Aorta (tissue), 5 donors: ENCODE results near the gene ZNF784. TPM values are rescaled to one million over a fixed set of nuclear protein-coding genes. Genes with fewer than 3 reads are reported as not detected.
A peak's percentile ranks its signal among the peaks of the same experiment; 100 is the strongest.

Source experiments
- ATAC-seq: fragments of 200-7000 bp; cut with Tn5 transposase; one replicate; pipeline ENCODE4 v1.9.1; 2022; ENCODE audit warnings: moderate library complexity; ENCODE audit not compliant: low FRiP score
- DNase-seq, 2 donors: peaks; one replicate each; pipeline ENCODE4 v3.0.0-alpha.2; 2020
- H3K27ac ChIP-seq, 2 donors: one replicate each; pipeline ENCODE4 v1.5.1; 2013; ENCODE audit warnings: low read length in 2 of 2, mild to moderate bottlenecking in 2 of 2, moderate library complexity in 2 of 2, control low read depth in 1 of 2, inconsistent platforms in 1 of 2, low read depth in 1 of 2
- H3K27me3 ChIP-seq, 2 donors: one replicate each; pipeline ENCODE4 v1.6.1; 2013; ENCODE audit warnings: control low read depth in 1 of 2, low read length in 1 of 2, mild to moderate bottlenecking in 1 of 2, moderate library complexity in 1 of 2; ENCODE audit not compliant: insufficient read depth in 2 of 2, control insufficient read depth in 1 of 2
- H3K36me3 ChIP-seq, 2 donors: one replicate each; pipeline ENCODE4 v1.6.1; 2013; ENCODE audit warnings: control low read depth in 1 of 2, low read length in 1 of 2, mild to moderate bottlenecking in 1 of 2; ENCODE audit not compliant: insufficient read depth in 2 of 2, control insufficient read depth in 1 of 2
- H3K4me1 ChIP-seq, 2 donors: one replicate each; pipeline ENCODE4 v1.6.1; 2013; ENCODE audit warnings: low read length in 2 of 2, control low read depth in 1 of 2, mild to moderate bottlenecking in 1 of 2, moderate library complexity in 1 of 2; ENCODE audit not compliant: insufficient read depth in 2 of 2, control insufficient read depth in 1 of 2
- H3K4me3 ChIP-seq, 2 donors: one replicate each; pipeline ENCODE4 v1.5.1; 2013; ENCODE audit warnings: low read length in 2 of 2, control low read depth in 1 of 2, mild to moderate bottlenecking in 1 of 2
- H3K9me3 ChIP-seq: one replicate; pipeline ENCODE4 v1.6.1; 2013; ENCODE audit warnings: mild to moderate bottlenecking, low read length; ENCODE audit not compliant: control insufficient read depth
- WGBS, 2 donors: extraction: QIAGEN DNeasy Blood & Tissue Kit; methylation state at CpG; one replicate each; pipeline ENCODE4 v1.1.7; 2013; 5-methylcytosine and 5-hydroxymethylcytosine counted together
- intact Hi-C, 2 donors: fragments of 100-400 bp; cut with DNase I; formaldehyde crosslinking; loops; one replicate each; pipeline versions ENCODE4 v1.14.2 to v1.15.0; 2022
- long read RNA-seq, 2 donors: library from polyadenylated mRNA; unstranded; transcript quantifications; one replicate each; pipeline ENCODE4 v2.0.0, GENCODE V29; 2020 to 2021
- polyA plus RNA-seq, 2 donors: library from polyadenylated mRNA; stranded (reverse); fragments of 200-250 nt; gene quantifications; one replicate each; pipeline ENCODE4 v1.2.3, GENCODE V29; 2013
- total RNA-seq, 2 donors: library from RNA; stranded (reverse); fragmentation: NEBNext Ultra II Directional; extraction: Animal tissue kit (Norgen Biotek cat#: 25700); gene quantifications; one replicate each; pipeline ENCODE4 v1.2.1, GENCODE V29; 2021
- donor health status: healthy with polysubstance abuse.
- donor health status: Bipolar disorder and iron deficiency.
- donor health status: DM: no; HTN: no; CAD: no.
- donor health status: DM: no; HTN: no; CAD: no.
- donor health status: DM: yes; HTN: yes; CAD: no.

Gene ZNF784, protein sequence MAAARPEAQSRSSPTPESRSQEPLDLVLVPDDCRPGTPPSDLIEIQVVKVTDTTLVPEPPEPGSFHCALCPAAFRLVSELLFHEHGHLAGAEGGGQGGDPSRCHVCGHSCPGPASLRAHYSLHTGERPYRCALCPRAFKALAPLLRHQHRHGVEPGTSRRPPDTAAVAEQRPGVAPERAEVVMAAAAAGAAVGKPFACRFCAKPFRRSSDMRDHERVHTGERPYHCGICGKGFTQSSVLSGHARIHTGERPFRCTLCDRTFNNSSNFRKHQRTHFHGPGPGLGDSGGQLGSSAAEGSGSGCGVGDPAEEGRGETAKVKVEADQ
- total RNA-seq = 1 to 10 TPM; 5.1 to 5.3 TPM
- polyA plus RNA-seq = 10 to 100 TPM in 1 of 2 donors, 1 to 10 TPM in 1; 4.8 to 27.2 TPM
- long read RNA-seq, donor 1, partial matches to known transcripts = 0 of 4 reads
- long read RNA-seq, donor 1, other reads (novel, unspliced or antisense) = 4 of 4 reads
- long read RNA-seq, donor 2, partial matches to known transcripts = 0 of 5 reads
- long read RNA-seq, donor 2, other reads (novel, unspliced or antisense) = 2 of 5 reads

DNA sequence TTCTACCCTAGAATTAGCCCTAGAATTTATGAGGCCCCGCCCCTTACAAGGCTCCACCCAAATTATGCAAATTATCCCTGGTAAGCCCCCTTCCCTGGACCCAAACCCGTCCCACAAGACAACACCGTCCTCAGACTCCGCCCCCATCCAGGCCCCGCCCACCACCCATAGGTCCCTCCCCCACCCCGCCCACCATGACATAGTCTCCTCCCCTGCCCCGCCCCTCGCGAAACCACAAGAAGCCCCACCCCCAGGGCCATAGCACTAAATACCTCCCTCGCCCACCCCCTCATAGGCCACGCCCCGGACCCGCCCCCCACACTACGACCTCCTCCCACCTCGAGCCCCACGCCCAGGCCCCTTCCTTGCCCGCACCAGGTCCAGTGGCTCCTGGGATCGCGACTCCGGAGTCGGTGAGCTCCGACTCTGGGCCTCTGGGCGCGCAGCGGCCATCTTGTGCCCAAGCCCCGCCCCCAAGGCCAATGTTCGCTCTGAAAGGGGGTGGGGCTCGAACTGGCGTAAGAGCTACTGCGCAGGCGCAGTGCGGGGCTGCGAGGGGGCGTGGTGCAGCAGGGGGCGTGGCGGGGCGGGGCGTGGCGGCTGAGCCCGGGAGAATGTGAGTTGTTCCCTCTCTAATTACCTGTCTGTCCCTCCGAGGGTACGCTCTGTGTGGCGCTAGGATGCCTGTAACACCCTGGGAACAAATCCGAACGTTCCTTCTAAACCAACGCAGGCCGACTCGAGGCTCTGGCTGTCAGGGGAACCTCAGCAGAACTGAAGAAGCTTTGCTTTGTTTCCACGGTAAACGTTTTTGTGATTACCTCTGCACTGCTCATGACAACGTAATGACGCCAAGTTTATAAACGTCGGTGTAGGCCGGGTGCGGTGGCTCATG, at the start of gene ZNF784:
TSS of gene ZNF784 (minus strand) at position 458 of the 895 bp plus-strand sequence. CDS start at position 453, 5 bp downstream.
- H3K4me1 ChIP-seq = no peaks in the 10 kb centered on the region
- peak within 1 kb of the TSS in 1 of 2 donors; percentile 93 for H3K27ac ChIP-seq
- DNase-seq = peak; percentile 94 to 97
- H3K36me3 ChIP-seq = no peaks in the 10 kb centered on the region
- H3K9me3 ChIP-seq = no peaks in the 10 kb centered on the region
- intact Hi-C loops = no loop called here
- peak; percentile 97 for ATAC-seq
- WGBS, 2 donors = 1% methylated on average over 53 to 56 of the region's 56 CpGs
- H3K4me3 ChIP-seq = peak within 1 kb of the TSS; percentile 58 to 62
- no peaks in the 10 kb centered on the region for H3K27me3 ChIP-seq

DNA sequence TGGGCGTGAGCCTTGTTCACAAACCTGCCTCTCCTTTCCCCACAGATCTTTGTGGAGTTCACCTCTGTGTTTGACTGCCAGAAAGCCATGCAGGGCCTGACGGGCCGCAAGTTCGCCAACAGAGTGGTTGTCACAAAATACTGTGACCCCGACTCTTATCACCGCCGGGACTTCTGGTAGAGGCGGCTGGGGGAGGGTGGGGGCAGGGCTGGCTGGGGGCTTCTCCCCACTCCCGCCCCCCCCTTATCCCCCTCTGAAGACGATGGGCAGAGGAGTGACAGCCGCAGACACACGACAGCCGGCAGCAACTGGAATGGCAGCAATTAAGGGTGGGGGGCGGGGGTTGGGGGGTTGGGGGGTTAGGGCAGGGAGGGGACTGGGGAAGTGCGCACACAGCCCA, 49.5 kb upstream of the ZNF784 start:
- Histone ChIP-seq H3K4me3 (no peak overlapping the region), H3K4me1 (no peaks in the 10 kb centered on the region)
- WGBS, 2 donors = 67 to 75% methylated on average over 13 to 15 of the region's 15 CpGs

DNA sequence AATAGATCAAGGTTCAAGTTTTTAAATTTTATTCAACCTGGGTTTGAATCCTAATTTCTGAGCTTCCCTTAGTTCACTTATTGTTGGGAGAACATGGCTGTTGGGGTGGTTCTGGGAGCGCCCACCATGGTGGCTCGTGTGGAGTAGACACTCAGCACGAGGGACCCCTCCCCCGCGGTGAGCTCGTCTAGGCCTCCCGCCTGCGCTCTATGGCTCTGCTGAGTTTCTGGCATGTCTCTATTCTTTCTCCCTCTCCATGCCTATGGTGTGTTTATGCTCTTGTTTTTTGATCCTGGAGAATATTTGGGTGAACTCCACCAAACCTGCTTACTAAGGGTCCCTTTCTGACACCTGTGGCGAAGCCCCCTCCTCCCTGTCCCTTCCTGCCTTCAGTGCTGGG, 49.1 kb upstream of the ZNF784 start:
- H3K27me3 ChIP-seq = no peaks in the 10 kb centered on the region
- ATAC-seq (no peak), DNase-seq (no peak)
- intact Hi-C loops = no loop called here
- peaks cover 3 to 7% of the 10 kb centered on the region in 2 donors for H3K36me3 ChIP-seq
- H3K4me3 ChIP-seq = no peak overlapping the region
- H3K4me1 ChIP-seq = no peaks in the 10 kb centered on the region
- H3K9me3 ChIP-seq = no peaks in the 10 kb centered on the region
- no peak overlapping the region for H3K27ac ChIP-seq
- 72 to 75% methylated on average over 9 of the region's 9 CpGs for WGBS, 2 donors

More for the DNA sequence above, 49.5 kb upstream of the ZNF784 start:
- peaks cover 3 to 5% of the 10 kb centered on the region in 2 donors for H3K36me3 ChIP-seq
- no peaks in the 10 kb centered on the region for H3K27me3 ChIP-seq
- H3K27ac ChIP-seq = no peak overlapping the region
- H3K9me3 ChIP-seq = no peaks in the 10 kb centered on the region
- ATAC-seq (no peak), DNase-seq (no peak)
- intact Hi-C loops = no loop called here

DNA sequence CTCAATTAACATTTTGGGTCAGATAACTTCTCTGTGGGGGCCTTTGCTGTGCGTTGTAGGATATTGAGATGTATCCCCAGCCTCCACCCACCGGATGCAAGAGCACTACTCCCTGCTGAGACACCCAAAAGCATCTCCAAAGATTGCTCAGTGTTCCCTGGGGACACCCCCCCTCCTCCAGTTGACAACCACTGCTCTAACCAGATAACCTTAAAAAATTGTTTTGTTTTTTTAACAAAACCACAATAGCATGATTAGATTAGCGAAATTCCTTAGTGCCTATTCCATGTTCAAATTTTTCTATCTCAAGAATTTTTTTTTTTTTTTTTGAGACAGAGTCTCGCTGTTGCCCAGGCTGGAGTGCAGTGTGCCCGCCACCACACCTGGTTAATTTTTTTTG, 48.1 kb upstream of the ZNF784 start:
- no peaks in the 10 kb centered on the region for H3K4me1 ChIP-seq

DNA sequence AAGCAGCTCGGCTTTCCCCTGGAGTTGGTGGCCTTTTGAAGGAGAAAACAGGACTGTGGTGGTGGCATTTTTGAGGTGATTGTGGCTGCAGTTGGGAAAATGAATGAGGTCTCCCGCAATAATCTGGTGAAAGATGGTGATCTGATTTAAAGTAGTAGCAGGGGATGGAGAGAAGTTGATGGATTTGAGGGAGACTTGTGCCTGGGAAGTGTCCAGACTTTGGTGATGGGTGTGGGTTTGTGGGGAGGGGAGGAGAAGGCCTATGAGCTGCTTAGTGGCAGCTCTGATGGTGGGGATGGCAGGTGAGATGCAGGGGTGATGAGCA, 46.6 kb upstream of the ZNF784 start:
- Histone ChIP-seq H3K9me3 (no peaks in the 10 kb centered on the region), H3K27ac (no peak overlapping the region), H3K27me3 (no peaks in the 10 kb centered on the region), H3K4me1 (no peaks in the 10 kb centered on the region), H3K4me3 (no peak overlapping the region), H3K36me3 (peaks cover 3 to 12% of the 10 kb centered on the region in 2 donors)
- no peak for ATAC-seq
- DNase-seq = no peak
- intact Hi-C loops = no loop called here
- 60 to 65% methylated on average over 2 of the region's 2 CpGs for WGBS, 2 donors

More for the DNA sequence above, 48.1 kb upstream of the ZNF784 start:
- intact Hi-C loops = no loop called here
- Histone ChIP-seq H3K27me3 (no peaks in the 10 kb centered on the region), H3K27ac (no peak overlapping the region), H3K36me3 (peaks cover 3 to 7% of the 10 kb centered on the region in 2 donors), H3K9me3 (no peaks in the 10 kb centered on the region), H3K4me3 (no peak overlapping the region)
- WGBS, 2 donors = 82 to 85% methylated on average over 5 of the region's 5 CpGs
- ATAC-seq (no peak), DNase-seq (no peak)

DNA sequence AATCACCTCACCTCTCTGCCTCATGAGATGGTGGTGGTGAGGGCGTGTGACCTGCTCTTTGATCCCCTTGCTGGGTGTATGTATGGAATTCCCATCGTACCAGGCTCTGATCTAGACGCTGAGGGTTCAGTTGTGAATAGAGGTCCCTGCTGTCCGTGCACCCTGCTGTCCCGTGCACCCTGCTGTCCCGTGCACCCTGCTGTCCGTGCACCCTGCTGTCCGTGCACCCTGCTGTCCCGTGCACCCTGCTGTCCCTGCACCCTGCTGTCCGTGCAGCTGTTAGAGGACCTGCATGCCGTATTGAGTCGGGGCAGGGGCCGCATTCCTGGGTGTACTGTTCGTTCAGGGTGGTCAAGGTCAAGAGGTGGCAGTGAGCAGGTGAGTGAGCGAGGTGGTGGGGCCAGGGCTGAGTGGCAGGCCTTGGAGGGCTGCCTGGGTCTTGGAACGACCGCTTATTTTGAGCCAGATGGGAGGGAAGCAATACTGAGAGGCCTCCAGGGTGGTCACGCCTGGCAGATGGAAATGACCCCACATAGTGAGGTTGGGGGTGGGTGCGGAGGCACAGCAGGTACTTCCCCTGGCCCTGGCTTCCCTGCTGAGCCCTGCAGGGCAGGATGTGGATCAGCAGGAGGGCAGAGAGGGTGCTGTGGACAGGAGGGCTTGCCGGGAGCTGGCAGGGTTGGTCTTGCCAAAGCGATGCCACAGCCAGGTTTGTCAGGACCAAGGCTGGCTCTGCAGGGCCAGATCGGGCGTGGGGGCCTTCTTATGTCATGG, 46.1 kb upstream of the ZNF784 start:
- no peaks in the 10 kb centered on the region for H3K4me1 ChIP-seq
- ATAC-seq = peak; percentile 59
- H3K36me3 ChIP-seq = peaks cover 3 to 12% of the 10 kb centered on the region in 2 donors
- DNase-seq = peak; percentile 47 to 88
- intact Hi-C loops = no loop called here
- no peaks in the 10 kb centered on the region for H3K27me3 ChIP-seq
- H3K27ac ChIP-seq = no peak overlapping the region
- no peak overlapping the region for H3K4me3 ChIP-seq
- no peaks in the 10 kb centered on the region for H3K9me3 ChIP-seq
- WGBS, 2 donors = 78% methylated on average over 23 of the region's 23 CpGs

DNA sequence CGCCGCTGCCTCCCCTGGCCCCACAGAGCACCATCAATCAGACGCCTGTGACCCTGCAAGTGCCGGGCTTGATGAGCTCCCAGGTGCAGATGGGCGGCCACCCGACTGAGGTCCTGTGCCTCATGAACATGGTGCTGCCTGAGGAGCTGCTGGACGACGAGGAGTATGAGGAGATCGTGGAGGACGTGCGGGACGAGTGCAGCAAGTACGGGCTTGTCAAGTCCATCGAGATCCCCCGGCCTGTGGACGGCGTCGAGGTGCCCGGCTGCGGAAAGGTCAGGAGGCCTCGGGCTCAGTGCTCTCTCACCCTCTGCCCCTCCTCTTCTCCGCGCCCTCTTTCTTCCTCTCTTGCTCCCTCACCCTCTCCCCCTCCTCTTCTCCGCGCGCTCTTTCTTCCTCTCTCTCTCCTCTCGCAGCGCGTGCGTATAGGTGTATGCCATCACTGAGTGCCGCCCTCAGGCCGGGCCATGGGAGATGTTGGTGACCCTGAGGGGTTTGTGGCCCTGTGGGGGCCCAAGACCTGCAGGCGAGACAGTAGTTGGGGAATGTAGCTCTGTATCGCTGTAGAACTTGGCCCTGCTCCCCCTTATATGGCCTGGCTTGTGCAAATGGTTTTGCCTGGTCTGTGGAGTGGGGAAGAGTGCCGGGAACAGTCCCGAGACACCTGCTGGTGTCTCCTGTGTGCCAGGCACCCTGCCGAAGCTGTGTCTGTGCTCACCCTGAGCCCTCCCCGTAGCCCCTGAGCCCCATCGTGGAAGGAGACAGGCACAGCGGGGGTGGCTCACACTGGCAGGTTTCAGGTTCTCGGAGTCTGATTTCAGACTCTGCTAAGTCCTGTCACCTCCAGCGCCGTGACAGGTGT, 45.3 kb upstream of the ZNF784 start:
- Histone ChIP-seq H3K4me3 (no peak overlapping the region), H3K4me1 (no peaks in the 10 kb centered on the region), H3K9me3 (no peaks in the 10 kb centered on the region), H3K36me3 (peaks cover 3 to 12% of the 10 kb centered on the region in 2 donors), H3K27ac (no peak overlapping the region), H3K27me3 (no peaks in the 10 kb centered on the region)
- intact Hi-C loops = no loop called here
- ATAC-seq (no peak), DNase-seq (peak in 1 of 2 donors; percentile 34)
- 87% methylated on average over 41 to 43 of the region's 43 CpGs for whole genome bisulfite sequencing, 2 donors
